Tibial nerve (tissue), 4 donors: Measurements from ENCODE around the gene TKT. TPM values are rescaled to one million over a fixed set of nuclear protein-coding genes. Genes with fewer than 3 reads are reported as not detected.

ENCODE experiments used
- DNase-seq, 2 donors: peaks; one replicate each; pipeline ENCODE4 v3.0.0-alpha.2; 2019; ENCODE audit warnings: low spot score in 2 of 2
- H3K27ac ChIP-seq, 4 donors: fragments of 200-600 bp; sonication (generic) in 3 of 4; one replicate each; pipeline ENCODE4 v1.5.1; 2017 to 2019; ENCODE audit warnings: mild to moderate bottlenecking in 1 of 4
- H3K27me3 ChIP-seq, 2 donors: fragments of 200-600 bp; sonication (generic) in 1 of 2; one replicate each; pipeline versions ENCODE4 v1.5.1 to v1.6.0; 2017 to 2019
- H3K36me3 ChIP-seq, 3 donors: fragments of 200-600 bp; sonication (generic); one replicate each; pipeline ENCODE4 v1.5.1; 2018 to 2019
- H3K4me1 ChIP-seq, 4 donors: fragments of 200-600 bp; sonication (generic) in 3 of 4; one replicate each; pipeline ENCODE4 v1.5.1; 2017 to 2019
- H3K4me3 ChIP-seq, 4 donors: fragments of 200-600 bp; sonication (generic) in 3 of 4; one replicate each; pipeline ENCODE4 v1.5.1; 2017 to 2019; ENCODE audit warnings: mild to moderate bottlenecking in 1 of 4, moderate library complexity in 1 of 4
- H3K9me3 ChIP-seq, 4 donors: fragments of 200-600 bp; sonication (generic) in 3 of 4; one replicate each; pipeline ENCODE4 v1.5.1; 2017 to 2019
- EP300 ChIP-seq, 2 donors: sonication (generic); formaldehyde crosslinking; IDR thresholded peaks; one replicate each; pipeline ENCODE4 v1.6.1; 2017; ENCODE audit warnings: antibody characterized with exemption in 2 of 2, mild to moderate bottlenecking in 1 of 2
- POLR2A ChIP-seq, 2 donors: fragments of 450-650 bp; IDR thresholded peaks; one replicate each; pipeline ENCODE4 v1.6.1; 2017; ENCODE audit warnings: antibody characterized with exemption in 2 of 2, mild to moderate bottlenecking in 2 of 2, moderate library complexity in 2 of 2
- WGBS, 2 donors: methylation state at CpG; one replicate each; pipeline ENCODE4 v1.1.5; 2018; 5-methylcytosine and 5-hydroxymethylcytosine counted together
- total RNA-seq, 4 donors: library from RNA; depleted of rRNA; stranded (reverse); fragments of >200 nt; gene quantifications; one replicate each; pipeline ENCODE4 v1.1.0, GENCODE V29; 2016
- TF ChIP-seq, protein P1 (sequence below), 5 experiments: fragments of 200-600 bp in 3 of 5; fragments of 450-650 bp in 2 of 5; sonication (generic) in 3 of 5; IDR thresholded peaks; one replicate each; pipeline ENCODE4 v1.5.1; 2016 to 2019; ENCODE audit warnings: antibody characterized with exemption in 5 of 5, mild to moderate bottlenecking in 3 of 5, moderate library complexity in 2 of 5

TKT gene
- total RNA-seq, 4 donors from 2014 or later = 156 to 224 (median 208) TPM

DNA sequence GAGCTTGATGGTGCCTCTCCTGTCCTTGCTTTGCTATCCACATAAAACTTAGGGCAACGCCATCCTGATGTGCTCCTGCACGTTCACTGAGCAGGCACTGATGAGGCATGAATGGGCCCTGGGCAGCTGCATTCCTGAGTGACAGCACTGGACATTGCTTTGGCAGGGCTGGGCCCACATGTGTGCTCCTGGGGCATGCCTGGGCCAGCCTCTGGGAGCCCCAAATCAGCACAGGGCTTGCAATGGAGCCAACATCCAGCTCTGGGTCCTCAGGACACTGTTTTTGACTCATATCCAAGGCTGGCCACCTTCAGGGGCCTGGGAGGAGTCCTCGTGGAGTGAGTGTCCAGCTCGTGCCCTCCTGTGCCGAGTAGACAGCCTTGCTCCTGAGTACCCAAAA, 5.9 kb upstream of the TKT start:
- H3K27me3 ChIP-seq = no peaks in the 10 kb centered on the region
- no peaks in the 10 kb centered on the region for H3K9me3 ChIP-seq
- 74 to 75% methylated on average over 5 of the region's 5 CpGs for WGBS, 2 donors
- no peak overlapping the region for H3K4me3 ChIP-seq
- TF ChIP-seq EP300 (IDR thresholded peaks at IDR 0.05) (no peak), POLR2A (IDR thresholded peaks at IDR 0.05) (no peak)
- TF ChIP-seq, protein P1, sequence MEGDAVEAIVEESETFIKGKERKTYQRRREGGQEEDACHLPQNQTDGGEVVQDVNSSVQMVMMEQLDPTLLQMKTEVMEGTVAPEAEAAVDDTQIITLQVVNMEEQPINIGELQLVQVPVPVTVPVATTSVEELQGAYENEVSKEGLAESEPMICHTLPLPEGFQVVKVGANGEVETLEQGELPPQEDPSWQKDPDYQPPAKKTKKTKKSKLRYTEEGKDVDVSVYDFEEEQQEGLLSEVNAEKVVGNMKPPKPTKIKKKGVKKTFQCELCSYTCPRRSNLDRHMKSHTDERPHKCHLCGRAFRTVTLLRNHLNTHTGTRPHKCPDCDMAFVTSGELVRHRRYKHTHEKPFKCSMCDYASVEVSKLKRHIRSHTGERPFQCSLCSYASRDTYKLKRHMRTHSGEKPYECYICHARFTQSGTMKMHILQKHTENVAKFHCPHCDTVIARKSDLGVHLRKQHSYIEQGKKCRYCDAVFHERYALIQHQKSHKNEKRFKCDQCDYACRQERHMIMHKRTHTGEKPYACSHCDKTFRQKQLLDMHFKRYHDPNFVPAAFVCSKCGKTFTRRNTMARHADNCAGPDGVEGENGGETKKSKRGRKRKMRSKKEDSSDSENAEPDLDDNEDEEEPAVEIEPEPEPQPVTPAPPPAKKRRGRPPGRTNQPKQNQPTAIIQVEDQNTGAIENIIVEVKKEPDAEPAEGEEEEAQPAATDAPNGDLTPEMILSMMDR (IDR thresholded peaks at IDR 0.05) = no peak
- peaks cover 0 to 33% (median 7%) of the 10 kb centered on the region in 4 donors for H3K4me1 ChIP-seq
- no peaks in the 10 kb centered on the region for H3K36me3 ChIP-seq
- DNase-seq = no peak
- H3K27ac ChIP-seq = peak overlapping the region in 1 of 4 donors; percentile 2

DNA sequence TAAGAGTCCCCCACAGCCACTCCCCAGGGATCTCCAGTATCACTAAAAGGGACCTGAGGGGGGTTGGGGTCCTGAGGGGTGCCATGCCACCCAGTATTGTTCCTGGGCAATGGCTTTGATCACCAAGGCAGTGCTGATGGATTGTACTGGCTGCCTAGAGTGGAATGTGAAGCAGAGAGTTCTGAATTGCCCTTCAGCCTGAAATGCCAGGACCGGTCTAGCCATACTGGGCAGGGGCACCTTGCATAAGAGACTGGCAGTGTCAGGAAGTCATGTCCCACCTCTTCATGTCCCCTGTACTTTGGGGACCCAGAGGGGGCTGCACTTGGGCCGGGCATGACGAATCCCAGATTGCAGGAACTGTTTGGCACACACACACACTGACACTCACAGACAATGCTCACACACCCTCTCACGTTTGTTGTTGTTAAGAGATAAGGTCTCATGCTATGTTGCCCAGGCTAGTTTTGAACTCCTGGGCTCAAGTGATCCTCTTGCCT, 4.5 kb upstream of the TKT start:
- no peaks in the 10 kb centered on the region for H3K9me3 ChIP-seq
- H3K4me1 ChIP-seq = peaks cover 0 to 41% (median 10%) of the 10 kb centered on the region in 4 donors
- no peak for DNase-seq
- WGBS, 2 donors = 72 to 85% methylated on average over 4 of the region's 4 CpGs
- no peak overlapping the region for H3K4me3 ChIP-seq
- peak overlapping the region in 3 of 4 donors; percentile 13 to 92 (median 79) for H3K27ac ChIP-seq
- H3K36me3 ChIP-seq = no peaks in the 10 kb centered on the region
- no peaks in the 10 kb centered on the region for H3K27me3 ChIP-seq
- TF ChIP-seq, protein P1 (IDR thresholded peaks at IDR 0.05) = no peak
- TF ChIP-seq POLR2A (IDR thresholded peaks at IDR 0.05) (no peak), EP300 (IDR thresholded peaks at IDR 0.05) (no peak)

DNA sequence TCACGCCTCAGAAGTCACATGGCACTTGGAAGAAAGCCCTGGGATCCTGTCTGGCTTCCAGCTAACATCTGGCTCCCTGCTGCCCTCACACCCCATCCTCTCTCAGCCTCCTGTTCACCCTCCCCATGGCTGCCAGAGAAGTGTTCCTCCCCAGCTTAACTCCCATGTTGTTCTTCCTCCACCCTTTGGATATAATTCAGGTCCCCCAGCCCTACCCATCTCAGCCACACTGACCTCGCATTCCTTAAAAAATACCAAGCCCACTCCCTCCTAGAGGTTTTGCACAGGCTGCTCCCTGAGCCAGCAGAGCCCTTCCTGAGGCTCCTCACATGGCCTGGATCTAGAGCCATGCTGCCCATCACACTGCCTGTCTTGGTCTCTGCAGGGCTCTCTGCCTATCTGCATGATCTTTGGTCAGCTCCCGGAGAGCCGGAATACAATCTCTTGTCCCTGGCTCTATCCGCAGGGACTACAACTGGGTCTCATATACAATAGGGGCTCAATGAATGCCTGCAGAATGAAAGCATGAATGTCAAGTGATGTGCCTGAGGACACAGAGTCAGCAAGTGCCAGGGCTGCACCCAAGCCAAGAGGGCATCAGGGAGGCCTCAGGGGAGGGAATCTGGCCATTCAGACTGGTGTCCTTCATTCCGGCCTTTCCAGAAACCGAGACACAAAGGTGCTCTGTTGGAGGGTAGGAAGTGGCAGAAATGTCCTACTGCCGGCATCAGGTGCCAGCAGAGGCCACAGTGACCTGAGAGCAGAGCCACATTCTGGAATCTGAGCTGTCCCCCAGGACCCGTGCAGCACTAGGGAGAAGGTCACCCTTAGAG, 3.8 kb upstream of the TKT start:
- no peaks in the 10 kb centered on the region for H3K36me3 ChIP-seq
- peak overlapping the region in 3 of 4 donors; percentile 13 to 92 (median 79) for H3K27ac ChIP-seq
- WGBS, 2 donors = 36 to 57% methylated on average over 9 of the region's 9 CpGs
- DNase-seq = no peak
- H3K9me3 ChIP-seq = no peaks in the 10 kb centered on the region
- peaks cover 0 to 41% (median 11%) of the 10 kb centered on the region in 4 donors for H3K4me1 ChIP-seq
- no peaks in the 10 kb centered on the region for H3K27me3 ChIP-seq
- H3K4me3 ChIP-seq = no peak overlapping the region
- no peak for TF ChIP-seq POLR2A (IDR thresholded peaks at IDR 0.05)

DNA sequence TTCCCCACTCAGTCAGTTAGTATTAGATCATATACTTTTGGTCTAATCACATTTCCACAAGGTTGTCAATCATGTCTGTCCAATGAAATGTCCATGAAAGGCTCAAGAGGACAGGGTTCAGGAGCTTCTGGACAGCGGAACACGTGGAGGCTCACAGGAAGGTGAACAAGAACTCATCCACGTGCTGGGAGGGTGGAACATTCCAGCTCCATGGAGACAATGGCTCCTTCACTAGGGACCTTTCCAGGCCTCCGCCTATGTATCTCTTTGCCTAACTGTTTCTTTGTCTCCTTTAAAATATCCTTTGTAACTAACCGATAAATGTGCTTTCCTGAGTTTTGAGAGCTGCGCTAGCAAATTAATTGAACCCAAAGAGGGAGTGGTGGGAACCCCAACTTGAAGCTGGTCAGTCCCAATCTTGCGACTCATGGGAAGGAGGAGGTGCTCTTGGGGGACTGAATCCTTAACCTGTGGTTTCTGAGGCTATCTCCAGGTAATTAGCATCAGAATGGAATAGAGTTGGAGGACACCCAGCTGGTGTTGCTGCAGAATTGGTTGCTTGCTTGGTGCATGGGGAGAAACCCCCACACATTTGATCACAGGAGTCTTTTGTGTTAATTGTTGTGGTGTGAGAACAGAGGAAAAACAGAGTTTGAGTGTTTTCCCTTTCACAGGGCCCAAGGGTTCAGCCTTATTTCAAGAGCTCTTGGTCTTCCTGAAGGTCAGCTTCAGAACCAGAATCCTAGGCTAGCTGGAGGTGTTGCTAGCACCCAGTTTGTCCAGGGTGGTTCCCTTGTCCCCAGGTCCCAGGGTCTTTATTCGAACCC, 3.0 kb upstream of the TKT start:
- WGBS, 2 donors = 57 to 58% methylated on average over 8 of the region's 8 CpGs

DNA sequence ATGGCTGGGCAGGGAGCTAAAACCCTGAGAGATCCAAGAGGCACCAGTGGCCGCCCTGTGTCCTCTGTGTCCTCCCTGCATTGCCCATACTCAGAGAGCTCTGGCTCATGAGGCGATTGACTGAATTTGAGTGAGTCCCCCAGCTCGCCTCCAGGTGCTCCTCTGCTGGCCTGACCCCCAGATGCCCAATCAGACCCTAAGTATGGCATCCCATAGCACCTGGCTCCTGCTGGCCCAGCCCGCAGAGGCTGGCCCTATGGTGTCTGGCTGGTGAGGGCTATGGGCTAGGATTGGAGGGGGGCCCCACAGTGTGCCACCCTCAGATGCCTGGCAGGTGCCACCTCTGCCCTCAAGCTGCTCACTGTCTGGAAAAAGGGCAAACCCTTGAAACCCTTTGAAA, 1.6 kb upstream of the TKT start:
- TF ChIP-seq, protein P1 (IDR thresholded peaks at IDR 0.05) = no peak
- TF ChIP-seq POLR2A (IDR thresholded peaks at IDR 0.05) (no peak), EP300 (IDR thresholded peaks at IDR 0.05) (no peak)
- H3K27ac ChIP-seq = peak overlapping the region in 1 of 4 donors; percentile 92
- no peaks in the 10 kb centered on the region for H3K36me3 ChIP-seq
- no peak for DNase-seq
- WGBS, 2 donors = 91 to 98% methylated on average over 4 of the region's 4 CpGs
- H3K4me3 ChIP-seq = no peak overlapping the region
- H3K27me3 ChIP-seq = no peaks in the 10 kb centered on the region
- no peaks in the 10 kb centered on the region for H3K9me3 ChIP-seq
- peaks cover 0 to 63% (median 30%) of the 10 kb centered on the region in 4 donors for H3K4me1 ChIP-seq

More for the DNA sequence above, 3.0 kb upstream of the TKT start:
- Histone ChIP-seq H3K4me1 (peaks cover 0 to 49% (median 17%) of the 10 kb centered on the region in 4 donors), H3K27ac (peak overlapping the region in 3 of 4 donors; percentile 13 to 92 (median 79)), H3K27me3 (no peaks in the 10 kb centered on the region), H3K9me3 (no peaks in the 10 kb centered on the region), H3K4me3 (no peak overlapping the region), H3K36me3 (no peaks in the 10 kb centered on the region)
- TF ChIP-seq, protein P1 (IDR thresholded peaks at IDR 0.05) = peak in 2 of 5 experiments; percentile 6 to 11
- no peak for TF ChIP-seq EP300 (IDR thresholded peaks at IDR 0.05)
- no peak for DNase-seq
